Transverse colon (tissue), 4 donors: ENCODE measurements around the gene TAF3. TPM values are rescaled to one million over a fixed set of nuclear protein-coding genes. Genes with fewer than 3 reads are reported as not detected.

ENCODE experiments used
- DNase-seq: peaks from one replicate; pipeline ENCODE4 v3.0.0-alpha.2; 2019
- H3K27ac ChIP-seq, 4 donors: fragments of 200-600 bp; sonication (generic); 2 replicates each; pipeline ENCODE4 v1.5.1; 2016 to 2018; ENCODE audit warnings: inconsistent platforms in 4 of 4
- H3K27me3 ChIP-seq: fragments of 200-600 bp; sonication (generic); 2 replicates; pipeline ENCODE4 v1.5.1; 2017; ENCODE audit warnings: inconsistent platforms
- H3K36me3 ChIP-seq, 4 donors: fragments of 200-600 bp; sonication (generic); 2 replicates each; pipeline ENCODE4 v1.5.1; 2017 to 2019; ENCODE audit warnings: inconsistent platforms in 4 of 4
- H3K4me1 ChIP-seq, 4 donors: fragments of 200-600 bp; sonication (generic); 2 replicates each; pipeline ENCODE4 v1.5.1; 2017 to 2020; ENCODE audit warnings: inconsistent platforms in 4 of 4
- H3K4me3 ChIP-seq, 4 donors: fragments of 200-600 bp; sonication (generic); 1 replicate in 1 of 4; 2 replicates in 3 of 4; pipeline versions ENCODE4 v1.5.1 to v1.6.1; 2017 to 2019; ENCODE audit warnings: inconsistent platforms in 4 of 4
- H3K9me3 ChIP-seq, 2 donors: fragments of 200-600 bp; sonication (generic); 2 replicates each; pipeline ENCODE4 v1.5.1; 2017 to 2019; ENCODE audit warnings: inconsistent platforms in 2 of 2
- EP300 ChIP-seq: sonication (generic); formaldehyde crosslinking; IDR thresholded peaks from one replicate; pipeline ENCODE4 v1.6.1; 2017; ENCODE audit warnings: antibody characterized with exemption, low read depth
- POLR2A ChIP-seq: fragments of 450-650 bp; IDR thresholded peaks from one replicate; pipeline ENCODE4 v1.6.1; 2016; ENCODE audit warnings: antibody characterized with exemption, mild to moderate bottlenecking, moderate library complexity
- POLR2AphosphoS5 ChIP-seq, 3 donors: sonication (generic); formaldehyde crosslinking; IDR thresholded peaks; one replicate each; pipeline ENCODE4 v1.6.1; 2016; ENCODE audit warnings: antibody characterized with exemption in 3 of 3
- WGBS, 2 donors: methylation state at CpG; one replicate each; pipeline ENCODE4 v1.1.5; 2018; ENCODE audit warnings: low coverage in 1 of 2; 5-methylcytosine and 5-hydroxymethylcytosine counted together
- in situ Hi-C, 4 donors: fragments of 200-750 bp; cut with MboI; loops; one replicate each; pipeline versions ENCODE4 v1.15.0 to v1.15.1; 2017; ENCODE audit warnings: low sequenced_read_pairs in 3 of 4, low pct_ligation_motif_present in 1 of 4, low pct_unique_long_range_greater_than_20kb in 1 of 4
- intact Hi-C: fragments of 100-400 bp; cut with DNase I; formaldehyde crosslinking; loops from one replicate; pipeline ENCODE4 v1.15.1; 2023; ENCODE audit warnings: low total_unique reads
- total RNA-seq, 4 donors: library from RNA; depleted of rRNA; stranded (reverse); fragments of >200 nt; gene quantifications; one replicate each; pipeline ENCODE4 v1.1.0, GENCODE V29; 2016
- TF ChIP-seq, protein P1 (sequence below), 5 experiments: fragments of 200-600 bp in 3 of 5; fragments of 450-650 bp in 2 of 5; sonication (generic) in 3 of 5; IDR thresholded peaks; 1 replicate in 2 of 5; 2 replicates in 3 of 5; pipeline ENCODE4 v1.5.1; 2016 to 2017; ENCODE audit warnings: antibody characterized with exemption in 5 of 5, inconsistent platforms in 3 of 5, mild to moderate bottlenecking in 2 of 5, moderate library complexity in 1 of 5

The TAF3 gene
- total RNA-seq, 4 donors from 2014 or later = 4.8 to 35.6 (median 9.6) TPM

DNA sequence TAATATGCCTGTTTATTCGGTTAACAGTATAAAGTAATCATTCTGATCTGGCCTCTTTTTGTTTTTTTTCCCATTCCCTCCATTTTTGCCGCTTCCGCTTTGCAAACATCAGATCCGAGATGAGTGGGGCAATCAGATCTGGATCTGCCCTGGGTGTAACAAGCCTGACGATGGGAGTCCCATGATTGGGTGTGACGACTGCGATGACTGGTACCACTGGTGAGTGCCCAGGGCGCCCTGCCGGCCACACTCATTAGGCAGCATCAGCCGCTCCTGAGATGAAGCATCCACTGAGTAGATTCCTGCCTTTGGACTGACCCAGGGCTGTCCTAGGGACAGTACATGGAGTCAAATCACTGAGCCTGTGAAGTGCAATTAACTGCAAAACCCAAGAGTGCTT, 195.3 kb downstream of the TAF3 start:
- intact Hi-C loops = loop anchor here (10.0 kb wide), 1 partner anchor 969 kb away; no protein-coding TSS in a partner anchor
- Histone ChIP-seq H3K36me3 (peaks cover 0 to 13% (median 3%) of the 10 kb centered on the region in 4 donors), H3K4me3 (no peak overlapping the region), H3K4me1 (no peaks in the 10 kb centered on the region), H3K27ac (no peak overlapping the region), H3K9me3 (no peaks in the 10 kb centered on the region), H3K27me3 (no peaks in the 10 kb centered on the region)
- DNase-seq = no peak
- in situ Hi-C loops = no loop called here
- TF ChIP-seq EP300 = no peak
- TF ChIP-seq POLR2AphosphoS5 (IDR thresholded peaks at IDR 0.05) = no peak
- no peak for TF ChIP-seq POLR2A
- TF ChIP-seq, protein P1, sequence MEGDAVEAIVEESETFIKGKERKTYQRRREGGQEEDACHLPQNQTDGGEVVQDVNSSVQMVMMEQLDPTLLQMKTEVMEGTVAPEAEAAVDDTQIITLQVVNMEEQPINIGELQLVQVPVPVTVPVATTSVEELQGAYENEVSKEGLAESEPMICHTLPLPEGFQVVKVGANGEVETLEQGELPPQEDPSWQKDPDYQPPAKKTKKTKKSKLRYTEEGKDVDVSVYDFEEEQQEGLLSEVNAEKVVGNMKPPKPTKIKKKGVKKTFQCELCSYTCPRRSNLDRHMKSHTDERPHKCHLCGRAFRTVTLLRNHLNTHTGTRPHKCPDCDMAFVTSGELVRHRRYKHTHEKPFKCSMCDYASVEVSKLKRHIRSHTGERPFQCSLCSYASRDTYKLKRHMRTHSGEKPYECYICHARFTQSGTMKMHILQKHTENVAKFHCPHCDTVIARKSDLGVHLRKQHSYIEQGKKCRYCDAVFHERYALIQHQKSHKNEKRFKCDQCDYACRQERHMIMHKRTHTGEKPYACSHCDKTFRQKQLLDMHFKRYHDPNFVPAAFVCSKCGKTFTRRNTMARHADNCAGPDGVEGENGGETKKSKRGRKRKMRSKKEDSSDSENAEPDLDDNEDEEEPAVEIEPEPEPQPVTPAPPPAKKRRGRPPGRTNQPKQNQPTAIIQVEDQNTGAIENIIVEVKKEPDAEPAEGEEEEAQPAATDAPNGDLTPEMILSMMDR (IDR thresholded peaks at IDR 0.05) = no peak
- WGBS, 2 donors = 97 to 100% methylated on average over 1 to 10 of the region's 10 CpGs

DNA sequence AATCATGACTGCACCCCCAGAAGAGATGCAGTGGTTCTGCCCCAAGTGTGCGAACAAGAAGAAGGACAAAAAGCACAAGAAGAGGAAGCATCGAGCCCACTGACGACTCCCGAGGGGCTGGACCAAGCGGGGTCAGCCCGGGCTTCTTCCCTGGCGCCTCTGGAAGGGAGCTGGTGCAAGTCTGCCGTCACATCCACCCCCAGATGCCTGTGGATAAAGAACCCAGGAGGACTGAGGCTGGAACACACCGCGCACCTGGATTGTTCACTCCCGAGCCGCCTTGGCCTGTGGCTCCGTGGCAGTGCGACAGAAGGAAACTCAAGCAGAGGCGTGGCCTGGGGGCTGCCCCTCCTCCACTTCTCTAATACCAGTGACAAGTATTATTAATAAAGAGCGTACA, 196.3 kb downstream of the TAF3 start:
- Histone ChIP-seq H3K27ac (no peak overlapping the region), H3K4me1 (no peaks in the 10 kb centered on the region), H3K36me3 (peaks cover 0 to 9% (median 3%) of the 10 kb centered on the region in 4 donors), H3K27me3 (no peaks in the 10 kb centered on the region), H3K4me3 (no peak overlapping the region), H3K9me3 (no peaks in the 10 kb centered on the region)
- in situ Hi-C loops (no loop called here), intact Hi-C loops (loop anchor here (10.0 kb wide), 1 partner anchor 970 kb away; no protein-coding TSS in a partner anchor)
- WGBS, 2 donors = 96 to 100% methylated on average over 1 to 16 of the region's 16 CpGs
- TF ChIP-seq POLR2A (no peak), POLR2AphosphoS5 (IDR thresholded peaks at IDR 0.05) (no peak), EP300 (no peak)
- TF ChIP-seq, protein P1 (IDR thresholded peaks at IDR 0.05) = no peak
- DNase-seq = no peak

DNA sequence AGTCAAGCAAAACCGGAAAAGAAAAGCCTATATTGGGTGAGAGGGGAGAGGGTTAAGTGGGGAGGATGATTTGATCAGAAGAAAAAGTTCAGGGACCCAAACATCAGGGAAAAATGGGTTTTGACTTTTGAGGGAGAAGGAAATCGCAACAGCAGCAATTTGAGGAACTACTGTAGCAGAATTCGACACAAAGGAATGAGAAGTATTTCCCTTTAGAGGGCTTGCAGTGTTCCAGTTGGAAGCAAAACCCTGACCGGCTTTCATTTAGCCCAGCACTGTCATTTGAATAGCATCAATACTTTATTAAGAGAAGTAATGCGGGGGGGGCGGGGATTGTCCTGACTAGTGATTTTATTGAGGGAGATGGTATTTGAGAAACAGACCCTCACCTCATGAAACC, 199.0 kb downstream of the TAF3 start:
- Histone ChIP-seq H3K27ac (no peak overlapping the region), H3K4me3 (no peak overlapping the region), H3K36me3 (peaks cover 0 to 9% (median 3%) of the 10 kb centered on the region in 4 donors), H3K27me3 (no peaks in the 10 kb centered on the region), H3K9me3 (no peaks in the 10 kb centered on the region), H3K4me1 (no peaks in the 10 kb centered on the region)
- TF ChIP-seq EP300 (no peak), POLR2A (no peak), POLR2AphosphoS5 (IDR thresholded peaks at IDR 0.05) (no peak)
- TF ChIP-seq, protein P1 (IDR thresholded peaks at IDR 0.05) = no peak
- 78 to 83% methylated on average over 4 to 6 of the region's 6 CpGs for WGBS, 2 donors
- in situ Hi-C loops = no loop called here
- DNase-seq = no peak
- intact Hi-C loops = loop anchor here (10.0 kb wide), 1 partner anchor 972 kb away; no protein-coding TSS in a partner anchor

DNA sequence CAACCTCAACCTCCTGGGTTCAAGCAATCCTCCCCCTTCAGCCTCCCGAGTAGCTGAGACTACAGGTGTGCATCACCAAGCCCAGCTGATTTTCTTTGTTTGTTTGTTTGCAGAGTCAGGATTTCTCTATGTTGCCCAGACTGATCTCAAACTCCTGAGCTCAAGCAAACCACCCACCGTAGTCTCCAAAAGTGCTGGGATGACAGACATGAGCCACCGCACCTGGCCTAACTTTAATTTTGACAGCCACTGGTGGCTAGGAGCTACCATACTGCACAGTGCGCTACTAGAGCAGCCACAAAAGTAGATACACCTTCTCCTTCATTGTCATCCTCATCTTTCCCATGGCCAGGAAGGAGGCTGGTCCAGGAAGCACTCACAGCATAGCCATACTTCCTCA, 205.0 kb downstream of the TAF3 start:
- H3K4me1 ChIP-seq = no peaks in the 10 kb centered on the region
- H3K36me3 ChIP-seq = no peaks in the 10 kb centered on the region
- H3K4me3 ChIP-seq = no peak overlapping the region
- intact Hi-C loops (no loop called here), in situ Hi-C loops (no loop called here)
- no peak for TF ChIP-seq EP300
- TF ChIP-seq, protein P1 (IDR thresholded peaks at IDR 0.05) = no peak
- no peak for TF ChIP-seq POLR2AphosphoS5 (IDR thresholded peaks at IDR 0.05)
- WGBS, 2 donors = 79% methylated on average over 4 of the region's 4 CpGs; no CpG with 5 or more reads in 1 of the 2 donors
- DNase-seq = no peak
- peaks cover 35% of the 10 kb centered on the region for H3K27me3 ChIP-seq
- H3K9me3 ChIP-seq = no peaks in the 10 kb centered on the region
- H3K27ac ChIP-seq = no peak overlapping the region
